ENCODE measurements around the gene TLR4. TPM values are rescaled to one million over a fixed set of nuclear protein-coding genes. Genes with fewer than 3 reads are reported as not detected.

Gene TLR4
- total RNA-seq, 4 donors from 2014 or later, result 9.7 to 46.7 (median 17.9) TPM

DNA sequence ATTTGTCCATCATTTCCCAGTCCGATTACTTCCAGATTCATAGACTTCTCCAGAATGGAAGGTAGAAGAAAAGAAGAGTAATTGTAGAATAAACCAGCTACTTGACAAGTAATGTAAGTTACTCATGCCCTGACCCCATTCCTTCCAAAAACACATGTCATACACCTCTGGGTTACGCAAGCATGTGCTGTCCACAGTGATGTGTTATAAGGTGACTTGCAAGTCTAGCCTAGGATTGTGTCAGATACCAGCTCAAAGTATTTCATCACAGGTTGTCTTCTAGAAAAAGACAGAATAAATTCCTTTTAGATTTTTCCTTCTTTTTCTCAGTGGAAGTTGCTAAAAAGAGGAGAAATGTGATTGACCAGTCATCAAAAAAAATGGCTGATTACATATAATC is 8.0 kb upstream of the TLR4 start:
- Histone ChIP-seq H3K4me3 (no peak overlapping the region), H3K27me3 (no peaks in the 10 kb centered on the region), H3K27ac (replicated peaks in 1 of 4) (no peak overlapping the region), H3K9me3 (no peaks in the 10 kb centered on the region), H3K36me3 (no peaks in the 10 kb centered on the region), H3K4me1 (no peaks in the 10 kb centered on the region)
- intact Hi-C loops (cut with DNase I), result no loop called here
- DNase-seq (ENCODE audit: extremely low spot score), result no peak
- TF ChIP-seq EP300 (IDR thresholded peaks at IDR 0.05), result no peak
- WGBS, result 77% methylated on average over 2 of the region's 2 CpGs

DNA sequence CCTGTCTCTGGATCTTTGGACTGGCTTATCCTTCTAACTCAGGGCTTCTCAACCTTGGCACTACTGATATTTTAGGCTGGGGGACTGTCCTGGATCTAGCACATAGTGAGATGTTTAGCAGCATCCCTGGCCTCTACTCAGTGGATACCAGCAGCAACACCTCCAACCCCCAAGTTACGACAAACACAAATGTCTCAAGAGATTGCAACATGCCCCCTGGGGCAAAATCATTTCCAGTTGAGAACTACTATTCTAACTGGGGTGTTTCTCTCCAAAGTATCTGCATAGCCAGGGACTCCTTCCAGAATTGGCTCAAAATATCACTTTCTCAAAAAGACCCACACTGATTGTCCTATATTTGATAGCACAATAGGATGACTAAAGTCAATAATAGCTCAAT is 7.2 kb upstream of the TLR4 start:
- H3K36me3 ChIP-seq, result no peaks in the 10 kb centered on the region
- intact Hi-C loops (cut with DNase I), result no loop called here
- no peak overlapping the region for H3K27ac ChIP-seq (replicated peaks in 1 of 4)
- H3K4me3 ChIP-seq, result no peak overlapping the region
- TF ChIP-seq POLR2AphosphoS5 (IDR thresholded peaks at IDR 0.05) (no peak), POLR2A (IDR thresholded peaks at IDR 0.05; ENCODE audit: low read depth) (no peak), EP300 (IDR thresholded peaks at IDR 0.05) (no peak)
- TF ChIP-seq, protein P1, sequence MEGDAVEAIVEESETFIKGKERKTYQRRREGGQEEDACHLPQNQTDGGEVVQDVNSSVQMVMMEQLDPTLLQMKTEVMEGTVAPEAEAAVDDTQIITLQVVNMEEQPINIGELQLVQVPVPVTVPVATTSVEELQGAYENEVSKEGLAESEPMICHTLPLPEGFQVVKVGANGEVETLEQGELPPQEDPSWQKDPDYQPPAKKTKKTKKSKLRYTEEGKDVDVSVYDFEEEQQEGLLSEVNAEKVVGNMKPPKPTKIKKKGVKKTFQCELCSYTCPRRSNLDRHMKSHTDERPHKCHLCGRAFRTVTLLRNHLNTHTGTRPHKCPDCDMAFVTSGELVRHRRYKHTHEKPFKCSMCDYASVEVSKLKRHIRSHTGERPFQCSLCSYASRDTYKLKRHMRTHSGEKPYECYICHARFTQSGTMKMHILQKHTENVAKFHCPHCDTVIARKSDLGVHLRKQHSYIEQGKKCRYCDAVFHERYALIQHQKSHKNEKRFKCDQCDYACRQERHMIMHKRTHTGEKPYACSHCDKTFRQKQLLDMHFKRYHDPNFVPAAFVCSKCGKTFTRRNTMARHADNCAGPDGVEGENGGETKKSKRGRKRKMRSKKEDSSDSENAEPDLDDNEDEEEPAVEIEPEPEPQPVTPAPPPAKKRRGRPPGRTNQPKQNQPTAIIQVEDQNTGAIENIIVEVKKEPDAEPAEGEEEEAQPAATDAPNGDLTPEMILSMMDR (IDR thresholded peaks at IDR 0.05), result no peak
- no peaks in the 10 kb centered on the region for H3K27me3 ChIP-seq
- DNase-seq (ENCODE audit: extremely low spot score), result no peak
- WGBS, result 85% methylated on average over 1 of the region's 1 CpG
- no peaks in the 10 kb centered on the region for H3K4me1 ChIP-seq
- no peaks in the 10 kb centered on the region for H3K9me3 ChIP-seq

DNA sequence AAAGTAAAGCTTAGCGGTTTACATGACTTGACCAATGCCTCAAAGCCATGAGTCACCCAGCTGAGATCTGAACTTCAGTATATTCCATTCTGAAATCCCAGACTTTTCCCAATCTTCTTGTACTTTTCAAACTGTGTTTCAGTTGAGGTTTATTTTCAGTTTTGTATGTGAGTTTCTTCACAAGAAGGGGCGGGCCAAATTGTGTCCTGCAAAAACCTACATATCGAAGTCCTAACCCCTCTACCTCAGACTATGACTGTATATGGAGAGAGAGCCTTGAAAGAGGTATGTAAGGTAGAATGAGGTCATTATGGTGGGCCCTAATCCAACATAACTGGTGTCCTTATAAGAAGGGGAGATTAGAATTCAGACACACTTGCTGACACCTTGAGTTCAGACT is 666 bp upstream of the TLR4 start:
- peaks cover 10 to 24% (median 15%) of the 10 kb centered on the region in 4 donors for H3K4me1 ChIP-seq
- TF ChIP-seq POLR2A (IDR thresholded peaks at IDR 0.05; ENCODE audit: low read depth), result no peak
- no peak for TF ChIP-seq EP300 (IDR thresholded peaks at IDR 0.05)
- TF ChIP-seq POLR2AphosphoS5 (IDR thresholded peaks at IDR 0.05), result no peak
- TF ChIP-seq, protein P1 (IDR thresholded peaks at IDR 0.05), result no peak
- H3K27me3 ChIP-seq, result no peaks in the 10 kb centered on the region
- H3K9me3 ChIP-seq, result no peaks in the 10 kb centered on the region
- peak overlapping the region; percentile 43 to 52 (median 50) for H3K4me3 ChIP-seq
- no peak for DNase-seq (ENCODE audit: extremely low spot score)
- 76% methylated on average over 3 of the region's 3 CpGs for WGBS
- intact Hi-C loops (cut with DNase I), result no loop called here
- peaks cover 0 to 6% (median 3%) of the 10 kb centered on the region in 4 donors for H3K36me3 ChIP-seq
- H3K27ac ChIP-seq (replicated peaks in 1 of 4), result peak overlapping the region; percentile 73 to 80 (median 76)

DNA sequence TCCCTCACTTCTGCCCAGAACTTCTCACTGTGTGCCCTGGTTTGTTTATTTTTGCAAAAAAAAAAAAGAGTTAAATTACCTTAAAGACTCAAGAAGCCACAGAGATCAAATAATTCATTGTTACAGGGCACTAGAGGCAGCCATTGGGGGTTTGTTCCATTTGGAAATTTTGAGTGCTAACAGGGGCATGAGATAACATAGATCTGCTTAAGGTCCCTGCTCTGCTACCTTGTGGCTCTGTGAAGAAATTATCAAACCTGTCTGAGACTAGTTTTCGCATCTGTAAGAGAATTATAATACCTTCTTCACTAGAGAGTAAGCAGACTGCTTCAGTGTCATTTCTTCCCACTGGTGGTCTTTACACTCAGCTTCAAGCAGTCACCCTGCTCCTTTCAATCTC is 394 bp downstream of the TLR4 start:
- H3K27me3 ChIP-seq, result no peaks in the 10 kb centered on the region
- intact Hi-C loops (cut with DNase I), result no loop called here
- WGBS, result 56% methylated on average over 1 of the region's 1 CpG
- H3K9me3 ChIP-seq, result no peaks in the 10 kb centered on the region
- peak overlapping the region; percentile 73 to 80 (median 76) for H3K27ac ChIP-seq (replicated peaks in 1 of 4)
- DNase-seq (ENCODE audit: extremely low spot score), result no peak
- H3K4me1 ChIP-seq, result peaks cover 10 to 24% (median 15%) of the 10 kb centered on the region in 4 donors
- H3K36me3 ChIP-seq, result peaks cover 0 to 15% (median 5%) of the 10 kb centered on the region in 4 donors
- peak overlapping the region; percentile 43 to 52 (median 50) for H3K4me3 ChIP-seq
- TF ChIP-seq POLR2A (IDR thresholded peaks at IDR 0.05; ENCODE audit: low read depth), result no peak

DNA sequence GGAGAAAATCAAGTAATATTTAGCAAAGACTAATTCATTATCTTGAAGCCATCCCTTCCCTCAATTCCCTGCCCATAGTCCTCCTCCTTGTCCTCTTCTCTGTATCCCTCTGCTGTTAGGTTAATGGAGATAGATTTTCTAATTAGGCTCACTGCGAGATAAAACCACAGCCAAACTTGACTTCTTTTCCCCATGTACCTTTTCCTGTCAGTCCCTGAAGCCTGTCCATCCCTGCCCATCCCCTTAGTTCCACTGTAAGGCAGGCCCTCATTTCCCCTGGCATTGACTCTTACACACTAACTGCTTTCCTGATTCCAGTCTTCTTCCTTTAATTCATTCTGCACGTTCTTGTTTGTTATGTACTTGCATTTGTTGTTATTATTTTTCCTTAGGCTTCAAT is 1.2 kb downstream of the TLR4 start:
- H3K27me3 ChIP-seq, result no peaks in the 10 kb centered on the region
- intact Hi-C loops (cut with DNase I), result no loop called here
- no peaks in the 10 kb centered on the region for H3K9me3 ChIP-seq
- TF ChIP-seq POLR2A (IDR thresholded peaks at IDR 0.05; ENCODE audit: low read depth), result no peak
- TF ChIP-seq EP300 (IDR thresholded peaks at IDR 0.05), result no peak
- TF ChIP-seq POLR2AphosphoS5 (IDR thresholded peaks at IDR 0.05), result no peak
- TF ChIP-seq, protein P1 (IDR thresholded peaks at IDR 0.05), result no peak
- peak overlapping the region; percentile 43 to 52 (median 50) for H3K4me3 ChIP-seq
- peak overlapping the region; percentile 73 to 80 (median 76) for H3K27ac ChIP-seq (replicated peaks in 1 of 4)
- H3K36me3 ChIP-seq, result peaks cover 0 to 23% (median 5%) of the 10 kb centered on the region in 4 donors
- DNase-seq (ENCODE audit: extremely low spot score), result no peak
- WGBS, result 60% methylated on average over 2 of the region's 2 CpGs
- peaks cover 10 to 24% (median 15%) of the 10 kb centered on the region in 4 donors for H3K4me1 ChIP-seq

Measured in esophagus muscularis mucosa (tissue), 4 donors.